ENCODE measurements around the gene MCAM. TPM values are rescaled to one million over a fixed set of nuclear protein-coding genes. Genes with fewer than 3 reads are reported as not detected.

MCAM gene
- total RNA-seq, 1 donor = 11.2 TPM

- H3K4me3 ChIP-seq (ENCODE audit: insufficient read depth, low read length) = no peak overlapping the region
- peaks cover 6% of the 10 kb centered on the region for H3K36me3 ChIP-seq (ENCODE audit: insufficient read depth, low read length)
- peak; percentile 38 for DNase-seq (ENCODE audit: insufficient read length, low spot score, missing footprints)
- no peaks in the 10 kb centered on the region for H3K79me2 ChIP-seq (ENCODE audit: insufficient read depth, low read length)
- no peaks in the 10 kb centered on the region for H3K27me3 ChIP-seq (ENCODE audit: insufficient read depth, low read length)
- H3K4me1 ChIP-seq (ENCODE audit: insufficient read depth, low read length) = peaks cover 39% of the 10 kb centered on the region
- no peak overlapping the region for H3K27ac ChIP-seq (ENCODE audit: low read depth, low read length)
- TF ChIP-seq CTCF (IDR thresholded peaks at IDR 0.05; ENCODE audit: extremely low read depth, low read depth, low read length) = no peak
- H2AFZ ChIP-seq (ENCODE audit: low read length) = no peak overlapping the region
- no peaks in the 10 kb centered on the region for H4K20me1 ChIP-seq (ENCODE audit: insufficient read depth, low read length)
- no peaks in the 10 kb centered on the region for H3K9me3 ChIP-seq (ENCODE audit: low read depth, low read length)
- H3K4me2 ChIP-seq (ENCODE audit: insufficient read depth, low read length) = no peak overlapping the region
These were observed 2.2 kb downstream of the MCAM start for GRCh38 chr11:119314726-119315125.

GRCh38 chr11:119310682-119311052 lies 6.3 kb downstream of the MCAM start:
- DNase-seq (ENCODE audit: insufficient read length, low spot score, missing footprints) = peak; percentile 55
- H3K4me1 ChIP-seq (ENCODE audit: insufficient read depth, low read length) = peaks cover 20% of the 10 kb centered on the region
- H2AFZ ChIP-seq (ENCODE audit: low read length) = no peak overlapping the region
- H3K27ac ChIP-seq (ENCODE audit: low read depth, low read length) = no peak overlapping the region
- no peak overlapping the region for H3K4me2 ChIP-seq (ENCODE audit: insufficient read depth, low read length)
- no peaks in the 10 kb centered on the region for H3K9me3 ChIP-seq (ENCODE audit: low read depth, low read length)
- no peak for TF ChIP-seq CTCF (IDR thresholded peaks at IDR 0.05; ENCODE audit: extremely low read depth, low read depth, low read length)
- no peaks in the 10 kb centered on the region for H4K20me1 ChIP-seq (ENCODE audit: insufficient read depth, low read length)
- H3K36me3 ChIP-seq (ENCODE audit: insufficient read depth, low read length) = peaks cover 12% of the 10 kb centered on the region
- no peak overlapping the region for H3K4me3 ChIP-seq (ENCODE audit: insufficient read depth, low read length)
- no peaks in the 10 kb centered on the region for H3K27me3 ChIP-seq (ENCODE audit: insufficient read depth, low read length)
- no peaks in the 10 kb centered on the region for H3K79me2 ChIP-seq (ENCODE audit: insufficient read depth, low read length)

- Histone ChIP-seq H3K27me3 (ENCODE audit: insufficient read depth, low read length) (no peaks in the 10 kb centered on the region), H2AFZ (ENCODE audit: low read length) (no peak overlapping the region), H3K79me2 (ENCODE audit: insufficient read depth, low read length) (no peaks in the 10 kb centered on the region), H3K4me1 (ENCODE audit: insufficient read depth, low read length) (peaks cover 15% of the 10 kb centered on the region), H4K20me1 (ENCODE audit: insufficient read depth, low read length) (no peaks in the 10 kb centered on the region), H3K36me3 (ENCODE audit: insufficient read depth, low read length) (peaks cover 16% of the 10 kb centered on the region), H3K4me2 (ENCODE audit: insufficient read depth, low read length) (no peak overlapping the region), H3K27ac (ENCODE audit: low read depth, low read length) (no peak overlapping the region), H3K9me3 (ENCODE audit: low read depth, low read length) (no peaks in the 10 kb centered on the region), H3K4me3 (ENCODE audit: insufficient read depth, low read length) (no peak overlapping the region)
- DNase-seq (ENCODE audit: insufficient read length, low spot score, missing footprints) = peak; percentile 62
- TF ChIP-seq CTCF (IDR thresholded peaks at IDR 0.05; ENCODE audit: extremely low read depth, low read depth, low read length) = no peak
These were observed 6.8 kb downstream of the MCAM start for GRCh38 chr11:119309953-119310681.

GRCh38 chr11:119309411-119309810 lies 7.5 kb downstream of the MCAM start:
- H4K20me1 ChIP-seq (ENCODE audit: insufficient read depth, low read length) = no peaks in the 10 kb centered on the region
- no peaks in the 10 kb centered on the region for H3K9me3 ChIP-seq (ENCODE audit: low read depth, low read length)
- DNase-seq (ENCODE audit: insufficient read length, low spot score, missing footprints) = peak; percentile 68
- peaks cover 15% of the 10 kb centered on the region for H3K4me1 ChIP-seq (ENCODE audit: insufficient read depth, low read length)
- H3K79me2 ChIP-seq (ENCODE audit: insufficient read depth, low read length) = no peaks in the 10 kb centered on the region
- no peak overlapping the region for H3K4me3 ChIP-seq (ENCODE audit: insufficient read depth, low read length)
- no peak for TF ChIP-seq CTCF (IDR thresholded peaks at IDR 0.05; ENCODE audit: extremely low read depth, low read depth, low read length)
- no peak overlapping the region for H2AFZ ChIP-seq (ENCODE audit: low read length)
- H3K4me2 ChIP-seq (ENCODE audit: insufficient read depth, low read length) = no peak overlapping the region
- H3K27me3 ChIP-seq (ENCODE audit: insufficient read depth, low read length) = no peaks in the 10 kb centered on the region
- H3K36me3 ChIP-seq (ENCODE audit: insufficient read depth, low read length) = peaks cover 16% of the 10 kb centered on the region
- no peak overlapping the region for H3K27ac ChIP-seq (ENCODE audit: low read depth, low read length)

Measured in osteoblast (primary cell).